ENCODE results near the gene BICD1.

DNA sequence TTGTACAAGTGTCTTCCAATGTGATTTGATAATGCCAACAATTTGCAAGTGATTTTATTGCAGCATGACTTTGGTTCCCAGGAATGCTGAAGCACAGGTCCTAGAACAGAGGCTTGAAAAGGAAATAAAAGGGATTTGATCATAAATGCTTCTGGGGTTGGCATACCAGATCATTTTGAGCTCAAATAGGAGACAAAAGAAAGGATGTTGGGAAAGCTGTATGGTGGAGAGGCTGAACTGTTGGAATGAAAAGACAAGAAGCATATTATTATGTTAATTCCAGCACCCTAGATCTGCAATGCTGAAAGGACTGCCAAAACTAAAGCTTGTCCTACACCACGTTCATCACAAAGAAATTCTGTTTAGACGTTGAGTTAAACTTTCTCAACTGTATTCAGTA lies 143.1 kb downstream of the BICD1 start:
- TF ChIP-seq, protein P1, sequence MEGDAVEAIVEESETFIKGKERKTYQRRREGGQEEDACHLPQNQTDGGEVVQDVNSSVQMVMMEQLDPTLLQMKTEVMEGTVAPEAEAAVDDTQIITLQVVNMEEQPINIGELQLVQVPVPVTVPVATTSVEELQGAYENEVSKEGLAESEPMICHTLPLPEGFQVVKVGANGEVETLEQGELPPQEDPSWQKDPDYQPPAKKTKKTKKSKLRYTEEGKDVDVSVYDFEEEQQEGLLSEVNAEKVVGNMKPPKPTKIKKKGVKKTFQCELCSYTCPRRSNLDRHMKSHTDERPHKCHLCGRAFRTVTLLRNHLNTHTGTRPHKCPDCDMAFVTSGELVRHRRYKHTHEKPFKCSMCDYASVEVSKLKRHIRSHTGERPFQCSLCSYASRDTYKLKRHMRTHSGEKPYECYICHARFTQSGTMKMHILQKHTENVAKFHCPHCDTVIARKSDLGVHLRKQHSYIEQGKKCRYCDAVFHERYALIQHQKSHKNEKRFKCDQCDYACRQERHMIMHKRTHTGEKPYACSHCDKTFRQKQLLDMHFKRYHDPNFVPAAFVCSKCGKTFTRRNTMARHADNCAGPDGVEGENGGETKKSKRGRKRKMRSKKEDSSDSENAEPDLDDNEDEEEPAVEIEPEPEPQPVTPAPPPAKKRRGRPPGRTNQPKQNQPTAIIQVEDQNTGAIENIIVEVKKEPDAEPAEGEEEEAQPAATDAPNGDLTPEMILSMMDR (IDR thresholded peaks at IDR 0.05), result no peak
- TF ChIP-seq POLR2A (IDR thresholded peaks at IDR 0.05), result no peak

All from esophagus squamous epithelium (tissue), 4 donors.